Measurements from ENCODE around the gene GNAI3. TPM values are rescaled to one million over a fixed set of nuclear protein-coding genes. Genes with fewer than 3 reads are reported as not detected.

GNAI3 gene
- polyA plus RNA-seq, 3 donors: 3.0 to 14.2 (median 10.4) TPM

DNA sequence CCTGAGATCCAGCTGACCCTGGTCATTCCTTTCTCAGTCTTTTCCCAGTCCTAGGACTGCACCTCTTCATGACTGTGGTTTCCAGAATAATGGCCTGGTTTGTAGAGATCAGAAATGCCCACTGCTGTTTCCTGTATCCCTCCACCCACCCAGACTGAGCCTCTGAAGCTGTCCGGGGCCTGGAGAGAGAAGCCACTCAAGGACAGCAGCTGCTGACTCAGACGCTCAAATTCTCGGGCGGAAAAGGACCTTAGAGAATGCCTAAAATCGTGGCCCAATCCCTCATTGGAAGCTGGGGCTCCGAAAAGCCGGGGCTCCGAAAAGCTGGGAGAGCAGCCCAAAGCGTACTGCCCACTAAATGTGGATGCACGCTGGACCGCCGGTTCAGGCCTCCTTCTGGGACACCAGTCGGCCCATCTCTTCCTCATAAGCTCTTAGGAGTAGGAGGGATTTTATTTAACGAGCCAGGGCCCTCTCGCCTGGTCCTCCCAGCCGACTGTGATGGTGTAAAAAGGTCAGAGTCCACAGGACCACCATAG, 16.5 kb upstream of the GNAI3 start:
- peaks cover 9% of the 10 kb centered on the region for H3K4me1 Mint-ChIP-seq
- no peaks in the 10 kb centered on the region for H3K79me2 ChIP-seq (ENCODE audit: insufficient read depth, low read length)
- H3K36me3 Mint-ChIP-seq: no peaks in the 10 kb centered on the region
- H3K4me1 ChIP-seq (ENCODE audit: control insufficient read depth in 1 of 2, insufficient read depth in 2 of 2, low read length in 2 of 2): peaks cover 10 to 11% of the 10 kb centered on the region in 2 donors
- peak overlapping the region; percentile 68 for H3K4me2 ChIP-seq (replicated peaks; ENCODE audit: extremely low read depth, low read length, poor library complexity, severe bottlenecking)
- no peaks in the 10 kb centered on the region for H4K20me1 ChIP-seq (ENCODE audit: insufficient read depth, low read length)
- no peaks in the 10 kb centered on the region for H3K9me3 Mint-ChIP-seq
- peaks cover 0 to 5% (median 2%) of the 10 kb centered on the region in 3 donors for H3K27me3 Mint-ChIP-seq (ENCODE audit: low read depth in 3 of 3)
- H3K27ac Mint-ChIP-seq: no peak overlapping the region
- intact Hi-C loops (cut with micrococcal nuclease): loop anchor here (2.0 to 10.0 kb wide), 4 partner anchors 37 to 269 kb away; partner anchors contain the start of gene CYB561D1 (in 1 of the 2)
- TF ChIP-seq CTCF (IDR thresholded peaks at IDR 0.05): no peak
- H3K27me3 ChIP-seq (ENCODE audit: control insufficient read depth in 2 of 2, insufficient read depth in 2 of 2, low read length in 2 of 2): no peaks in the 10 kb centered on the region
- WGBS (ENCODE audit: insufficient coverage): 61% methylated on average over 8 of the region's 16 CpGs
- no peaks in the 10 kb centered on the region for H3K36me3 ChIP-seq (replicated peaks in 1 of 2; ENCODE audit: control insufficient read depth in 1 of 2, insufficient read depth in 2 of 2, low read length in 2 of 2)
- H3K4me3 Mint-ChIP-seq: no peak overlapping the region
- no peak for DNase-seq
- H3K4me3 ChIP-seq (replicated peaks in 1 of 3; ENCODE audit: low read depth in 2 of 3, low read length in 3 of 3): peak overlapping the region in 1 of 3 experiments; percentile 59
- H3K9ac ChIP-seq (ENCODE audit: insufficient read depth, low read length, poor library complexity, severe bottlenecking): no peak overlapping the region
- peak overlapping the region; percentile 86 for H2AFZ ChIP-seq (ENCODE audit: insufficient read depth, low read depth, low read length, poor library complexity, severe bottlenecking)
- no peaks in the 10 kb centered on the region for H3K9me3 ChIP-seq (replicated peaks in 1 of 2; ENCODE audit: control insufficient read depth in 1 of 2, insufficient read depth in 1 of 2, low read length in 2 of 2)
- H3K27ac ChIP-seq (ENCODE audit: low read depth in 1 of 2, low read length in 2 of 2): no peak overlapping the region

GRCh38 chr1:109532365-109533136, 15.9 kb upstream of the GNAI3 start:
- peak; percentile 69 to 80 (median 77) for DNase-seq
- H3K27ac Mint-ChIP-seq: peak overlapping the region in 3 of 7 donors; percentile 2 to 79 (median 27)
- no peaks in the 10 kb centered on the region for H3K79me2 ChIP-seq (ENCODE audit: insufficient read depth, low read length)
- H3K4me3 ChIP-seq (replicated peaks in 1 of 3; ENCODE audit: low read depth in 2 of 3, low read length in 3 of 3): peak overlapping the region in 2 of 3 experiments; percentile 13 to 59
- peak; percentile 94 for TF ChIP-seq CTCF (IDR thresholded peaks at IDR 0.05)
- H3K9ac ChIP-seq (ENCODE audit: insufficient read depth, low read length, poor library complexity, severe bottlenecking): peak overlapping the region; percentile 11
- H3K9me3 Mint-ChIP-seq: no peaks in the 10 kb centered on the region
- WGBS (ENCODE audit: insufficient coverage): 6% methylated on average over 7 of the region's 12 CpGs
- H3K36me3 Mint-ChIP-seq: no peaks in the 10 kb centered on the region
- H3K4me3 Mint-ChIP-seq: peak overlapping the region; percentile 61 to 75
- peaks cover 10 to 11% of the 10 kb centered on the region in 2 donors for H3K4me1 ChIP-seq (ENCODE audit: control insufficient read depth in 1 of 2, insufficient read depth in 2 of 2, low read length in 2 of 2)
- peaks cover 0 to 5% (median 2%) of the 10 kb centered on the region in 3 donors for H3K27me3 Mint-ChIP-seq (ENCODE audit: low read depth in 3 of 3)
- H3K4me2 ChIP-seq (replicated peaks; ENCODE audit: extremely low read depth, low read length, poor library complexity, severe bottlenecking): peak overlapping the region; percentile 68
- no peaks in the 10 kb centered on the region for H3K9me3 ChIP-seq (replicated peaks in 1 of 2; ENCODE audit: control insufficient read depth in 1 of 2, insufficient read depth in 1 of 2, low read length in 2 of 2)
- peak overlapping the region; percentile 86 for H2AFZ ChIP-seq (ENCODE audit: insufficient read depth, low read depth, low read length, poor library complexity, severe bottlenecking)
- H3K27ac ChIP-seq (ENCODE audit: low read depth in 1 of 2, low read length in 2 of 2): no peak overlapping the region
- no peaks in the 10 kb centered on the region for H3K36me3 ChIP-seq (replicated peaks in 1 of 2; ENCODE audit: control insufficient read depth in 1 of 2, insufficient read depth in 2 of 2, low read length in 2 of 2)
- H4K20me1 ChIP-seq (ENCODE audit: insufficient read depth, low read length): no peaks in the 10 kb centered on the region
- intact Hi-C loops (cut with micrococcal nuclease): loop anchor here (2.0 to 10.0 kb wide), 4 partner anchors 38 to 270 kb away; partner anchors contain the start of gene CYB561D1 (in 1 of the 2)
- no peaks in the 10 kb centered on the region for H3K27me3 ChIP-seq (ENCODE audit: control insufficient read depth in 2 of 2, insufficient read depth in 2 of 2, low read length in 2 of 2)
- peaks cover 9% of the 10 kb centered on the region for H3K4me1 Mint-ChIP-seq
